Gastrocnemius medialis (tissue), 4 donors: ENCODE measurements around the gene PPT2. TPM values are rescaled to one million over a fixed set of nuclear protein-coding genes. Genes with fewer than 3 reads are reported as not detected.

Experiments used
- ATAC-seq, 2 donors: fragments of 150-250 bp; one replicate each; pipeline ENCODE4 v1.9.1; 2016
- DNase-seq, 2 donors: peaks; one replicate each; pipeline ENCODE4 v3.0.0-alpha.2; 2019
- H3K27ac ChIP-seq, 4 donors: fragments of 200-600 bp; sonication (generic); 1 replicate in 1 of 4; 2 replicates in 3 of 4; pipeline ENCODE4 v1.5.1; 2016 to 2018; ENCODE audit warnings: mild to moderate bottlenecking in 2 of 4, moderate library complexity in 1 of 4
- H3K27me3 ChIP-seq, 3 donors: fragments of 200-600 bp; sonication (generic) in 2 of 3; 1 replicate in 1 of 3; 2 replicates in 2 of 3; pipeline versions ENCODE4 v1.5.1 to v1.6.0; 2016 to 2019; ENCODE audit warnings: mild to moderate bottlenecking in 1 of 3, moderate library complexity in 1 of 3
- H3K36me3 ChIP-seq, 2 donors: fragments of 200-600 bp; sonication (generic) in 1 of 2; one replicate each; pipeline ENCODE4 v1.5.1; 2017 to 2018
- H3K4me1 ChIP-seq, 2 donors: fragments of 200-600 bp; sonication (generic) in 1 of 2; one replicate each; pipeline ENCODE4 v1.5.1; 2016 to 2017; ENCODE audit warnings: mild to moderate bottlenecking in 2 of 2
- H3K4me3 ChIP-seq, 4 donors: fragments of 200-600 bp; sonication (generic) in 3 of 4; 1 replicate in 1 of 4; 2 replicates in 3 of 4; pipeline ENCODE4 v1.5.1; 2016 to 2019; ENCODE audit warnings: mild to moderate bottlenecking in 2 of 4
- H3K9me3 ChIP-seq, 3 donors: fragments of 200-600 bp; sonication (generic) in 2 of 3; 1 replicate in 1 of 3; 2 replicates in 2 of 3; pipeline ENCODE4 v1.5.1; 2016 to 2019
- CTCF ChIP-seq, 5 experiments: fragments of 450-650 bp in 3 of 5; fragments of 200-600 bp in 2 of 5; sonication (generic) in 2 of 5; IDR thresholded peaks in 4 of 5; conservative IDR thresholded peaks in 1 of 5; 1 replicate in 4 of 5; 2 replicates in 1 of 5; pipeline ENCODE4 v1.5.1; 2016 to 2019; ENCODE audit warnings: antibody characterized with exemption in 5 of 5, mild to moderate bottlenecking in 3 of 5, moderate library complexity in 3 of 5
- POLR2A ChIP-seq, 2 donors: fragments of 450-650 bp; IDR thresholded peaks; one replicate each; pipeline ENCODE4 v1.6.1; 2017; ENCODE audit warnings: antibody characterized with exemption in 2 of 2, mild to moderate bottlenecking in 2 of 2, moderate library complexity in 2 of 2
- in situ Hi-C, 4 donors: fragments of 200-750 bp; cut with MboI; loops; one replicate each; pipeline versions ENCODE4 v1.15.0 to v1.8.0; 2017; ENCODE audit warnings: low sequenced_read_pairs in 4 of 4
- intact Hi-C: fragments of 100-400 bp; cut with DNase I; formaldehyde crosslinking; loops from one replicate; pipeline ENCODE4 v1.15.1; 2023; ENCODE audit warnings: low total_unique reads
- total RNA-seq, 4 donors: library from RNA; depleted of rRNA; stranded (reverse); fragments of >200 nt; gene quantifications; one replicate each; pipeline versions ENCODE4 v1.1.0 to v1.2.3, GENCODE V29; 2016

PPT2 gene
- total RNA-seq, 4 donors from 2014 or later = 16.2 to 72.7 (median 21.4) TPM

GRCh38 chr6:32177788-32178546 lies 24.0 kb downstream of the PPT2 start, which contains the start of gene RNF5:
Gene RNF5 (plus strand): TSS chr6:32178405. CDS start chr6:32178512, 107 bp downstream.
- Histone ChIP-seq H3K4me3 (peak within 1 kb of the TSS; percentile 81 to 99 (median 96)), H3K9me3 (no peaks in the 10 kb centered on the region), H3K27ac (peak within 1 kb of the TSS; percentile 92 to 99 (median 96)), H3K36me3 (peaks cover 0 to 19% of the 10 kb centered on the region in 2 donors), H3K4me1 (peaks cover 41 to 46% of the 10 kb centered on the region in 2 donors), H3K27me3 (no peaks in the 10 kb centered on the region)
- peak; percentile 98 to 99 for DNase-seq
- in situ Hi-C loops = loop anchor here in 3 of 4 donors (25.0 kb wide), 6 partner anchors 216 to 1566 kb away; partner anchors contain the start of genes BRD2 (in 3 of the 3), HLA-DMA (in 3 of the 3), APOM (in 2 of the 3) and BAG6 (in 2 of the 3)
- intact Hi-C loops = loop anchor here (1.0 to 10.0 kb wide), 9 partner anchors 17 to 1137 kb away; partner anchors contain the start of genes B3GALT4, BRD2, CSNK2B and DXO
- no peak for TF ChIP-seq CTCF (IDR thresholded peaks at IDR 0.05 in 4 of 5, conservative IDR thresholded peaks at IDR 0.05 in 1 of 5)
- TF ChIP-seq POLR2A (IDR thresholded peaks at IDR 0.05) = peak; percentile 46 to 63
- peak; percentile 84 to 88 for ATAC-seq

- in situ Hi-C loops = loop anchor here in 3 of 4 donors (25.0 kb wide), 6 partner anchors 216 to 1566 kb away; partner anchors contain the start of genes BRD2 (in 3 of the 3), HLA-DMA (in 3 of the 3), APOM (in 2 of the 3) and BAG6 (in 2 of the 3)
These were observed 24.9 kb downstream of the PPT2 start for GRCh38 chr6:32178547-32179440.

GRCh38 chr6:32179766-32180405 lies 25.9 kb downstream of the PPT2 start:
- Histone ChIP-seq H3K4me3 (no peak overlapping the region), H3K27me3 (no peaks in the 10 kb centered on the region), H3K9me3 (no peaks in the 10 kb centered on the region), H3K36me3 (peaks cover 0 to 19% of the 10 kb centered on the region in 2 donors), H3K27ac (peak overlapping the region; percentile 92 to 99 (median 96)), H3K4me1 (peaks cover 42 to 49% of the 10 kb centered on the region in 2 donors)
- no peak for TF ChIP-seq POLR2A (IDR thresholded peaks at IDR 0.05)
- TF ChIP-seq CTCF (IDR thresholded peaks at IDR 0.05 in 4 of 5, conservative IDR thresholded peaks at IDR 0.05 in 1 of 5) = no peak
- no peak for ATAC-seq
- in situ Hi-C loops = loop anchor here in 3 of 4 donors (25.0 kb wide), 6 partner anchors 218 to 1568 kb away; partner anchors contain the start of genes BRD2 (in 3 of the 3), HLA-DMA (in 3 of the 3), APOM (in 2 of the 3) and BAG6 (in 2 of the 3)
- intact Hi-C loops = loop anchor here (5.0 to 10.0 kb wide), 6 partner anchors 205 to 1135 kb away; partner anchors contain the start of genes B3GALT4, BRD2, CSNK2B and DXO
- no peak for DNase-seq

More at GRCh38 chr6:32178547-32179440, 24.9 kb downstream of the PPT2 start:
- DNase-seq = no peak
- Histone ChIP-seq H3K27me3 (no peaks in the 10 kb centered on the region), H3K4me3 (peak overlapping the region; percentile 67 to 99 (median 96)), H3K4me1 (peaks cover 41 to 49% of the 10 kb centered on the region in 2 donors), H3K9me3 (no peaks in the 10 kb centered on the region), H3K27ac (peak overlapping the region; percentile 92 to 99 (median 96)), H3K36me3 (peaks cover 0 to 19% of the 10 kb centered on the region in 2 donors)
- ATAC-seq = peak in 1 of 2 donors; percentile 6
- intact Hi-C loops = loop anchor here (5.0 to 10.0 kb wide), 6 partner anchors 204 to 1136 kb away; partner anchors contain the start of genes B3GALT4, BRD2, CSNK2B and DXO
- no peak for TF ChIP-seq CTCF (IDR thresholded peaks at IDR 0.05 in 4 of 5, conservative IDR thresholded peaks at IDR 0.05 in 1 of 5)
- TF ChIP-seq POLR2A (IDR thresholded peaks at IDR 0.05) = no peak
